B cell (primary cell): ENCODE measurements around the gene SIGLEC5. TPM values are rescaled to one million over a fixed set of nuclear protein-coding genes. Genes with fewer than 3 reads are reported as not detected.

Source experiments
- ATAC-seq: fragments of 200-7000 bp; cut with Tn5 transposase; one replicate; pipeline ENCODE4 v1.10.0; 2021; ENCODE audit warnings: low read depth, mild to moderate bottlenecking, moderate number of reproducible peaks, moderate library complexity
- CTCF ChIA-PET: fragments of 350-600 bp; sonication (Branson Sonifier 250); formaldehyde crosslinking; loops from one replicate; lab custom pipeline; 2021; ENCODE audit warnings: antibody characterized with exemption, inconsistent platforms; lab: Charles Lee
- POLR2A ChIA-PET: fragments of 350-600 bp; sonication (Branson Sonifier 250); formaldehyde crosslinking; loops from one replicate; lab custom pipeline; 2021; ENCODE audit warnings: antibody characterized with exemption; lab: Charles Lee
- DNase-seq: peaks from one replicate; pipeline ENCODE4 v3.0.0; 2013
- H2AFZ ChIP-seq: 2 replicates; pipeline ENCODE4 v1.6.1; 2012; ENCODE audit warnings: mild to moderate bottlenecking, low read depth, low read length; ENCODE audit not compliant: insufficient read depth, poor library complexity, severe bottlenecking
- H3K27ac ChIP-seq, 2 donors: 1 replicate in 1 of 2; 2 replicates in 1 of 2; pipeline ENCODE4 v1.5.1; 2012 to 2013; ENCODE audit warnings: low read length in 2 of 2, mild to moderate bottlenecking in 2 of 2, moderate library complexity in 1 of 2
- H3K27me3 ChIP-seq, 4 experiments: fragments of 200-600 bp in 1 of 4; sonication (generic) in 1 of 4; replicated peaks in 1 of 4; 1 replicate in 2 of 4; 2 replicates in 2 of 4; pipeline versions ENCODE4 v1.6.1 to v1.7.0; 2013 to 2016; ENCODE audit warnings: low read length in 3 of 4, mild to moderate bottlenecking in 2 of 4, mixed read lengths in 1 of 4, moderate library complexity in 1 of 4; ENCODE audit not compliant: insufficient read depth in 4 of 4, control insufficient read depth in 3 of 4; ENCODE audit errors: control extremely low read depth in 1 of 4
- H3K36me3 ChIP-seq, 2 experiments: replicated peaks in 1 of 2; 1 replicate in 1 of 2; 2 replicates in 1 of 2; pipeline versions ENCODE4 v1.6.1 to v1.7.1; 2013; ENCODE audit warnings: low read length in 1 of 2; ENCODE audit not compliant: insufficient read depth in 2 of 2, control insufficient read depth in 1 of 2; ENCODE audit errors: control extremely low read depth in 1 of 2, extremely low read depth in 1 of 2
- H3K4me1 ChIP-seq, 2 donors: fragments of 200-600 bp in 1 of 2; sonication (generic) in 1 of 2; 1 replicate in 1 of 2; 2 replicates in 1 of 2; pipeline versions ENCODE4 v1.5.1 to v1.6.1; 2013 to 2017; ENCODE audit warnings: low read length in 2 of 2; ENCODE audit not compliant: control insufficient read depth in 2 of 2, insufficient read depth in 2 of 2
- H3K4me2 ChIP-seq: replicated peaks from 2 replicates; pipeline ENCODE3; 2012; ENCODE audit warnings: mild to moderate bottlenecking, low read depth, low read length; ENCODE audit not compliant: poor library complexity, severe bottlenecking
- H3K4me3 ChIP-seq, 5 experiments: fragments of 200-600 bp in 1 of 5; sonication (generic) in 1 of 5; 1 replicate in 3 of 5; 2 replicates in 2 of 5; pipeline versions ENCODE4 v1.5.1 to v1.7.0; 2011 to 2016; ENCODE audit warnings: low read length in 4 of 5, mild to moderate bottlenecking in 4 of 5, low read depth in 2 of 5, control low read depth in 1 of 5, moderate library complexity in 1 of 5; ENCODE audit not compliant: insufficient read depth in 1 of 5; ENCODE audit errors: control extremely low read depth in 1 of 5, extremely low read depth in 1 of 5
- H3K79me2 ChIP-seq: fragments of 200-600 bp; sonication (generic); one replicate; pipeline ENCODE4 v1.6.0; 2016; ENCODE audit warnings: low read length; ENCODE audit not compliant: control insufficient read depth, insufficient read depth
- H3K9ac ChIP-seq: fragments of 200-600 bp; sonication (generic); 2 replicates; pipeline ENCODE4 v1.6.1; 2017; ENCODE audit warnings: mild to moderate bottlenecking, low read length, moderate library complexity
- H3K9me3 ChIP-seq, 3 donors: one replicate each; pipeline versions ENCODE4 v1.6.1 to v1.7.1; 2013; ENCODE audit warnings: low read length in 2 of 3; ENCODE audit not compliant: control insufficient read depth in 2 of 3, insufficient read depth in 1 of 3; ENCODE audit errors: control extremely low read depth in 1 of 3
- H4K20me1 ChIP-seq: 2 replicates; pipeline ENCODE4 v1.6.0; 2012; ENCODE audit warnings: mild to moderate bottlenecking, low read length; ENCODE audit not compliant: insufficient read depth, control insufficient read depth, poor library complexity, severe bottlenecking
- H3K27ac Mint-ChIP-seq: one replicate; pipeline ENCODE4 v1.8.0; 2021; ENCODE audit warnings: mixed read lengths
- H3K27me3 Mint-ChIP-seq: one replicate; pipeline ENCODE4 v1.8.0; 2021; ENCODE audit warnings: mixed read lengths
- H3K4me1 Mint-ChIP-seq: one replicate; pipeline ENCODE4 v1.8.0; 2021; ENCODE audit warnings: mixed read lengths
- H3K4me3 Mint-ChIP-seq: one replicate; pipeline ENCODE4 v1.8.0; 2021; ENCODE audit warnings: mixed read lengths
- H3K9me3 Mint-ChIP-seq: one replicate; pipeline ENCODE4 v1.8.0; 2022; ENCODE audit warnings: mixed read lengths; ENCODE audit not compliant: insufficient read depth
- EZH2 ChIP-seq: IDR thresholded peaks from 2 replicates; pipeline ENCODE4 v1.6.1; 2012; ENCODE audit warnings: borderline replicate concordance, low read depth, mild to moderate bottlenecking, moderate library complexity, low read length; ENCODE audit not compliant: insufficient read depth, poor library complexity, severe bottlenecking
- WGBS: methylation state at CpG from one replicate; pipeline ENCODE4 v1.1.5; 2013; ENCODE audit warnings: missing lambda C conversion rate; ENCODE audit not compliant: insufficient coverage; 5-methylcytosine and 5-hydroxymethylcytosine counted together
- intact Hi-C: fragments of 100-400 bp; cut with micrococcal nuclease; formaldehyde crosslinking; loops from one replicate; pipeline ENCODE4 v1.10.0; 2022
- polyA plus RNA-seq: library from polyadenylated mRNA; depleted of rRNA; stranded (reverse); fragments of >200 nt; gene quantifications from 2 replicates; pipeline ENCODE4 v1.2.3, GENCODE V29; 2012
- total RNA-seq, 2 donors: library from RNA; stranded (reverse); fragments of 120-200 nt in 1 of 2; gene quantifications; 1 replicate in 1 of 2; 2 replicates in 1 of 2; pipeline versions ENCODE4 v1.2.3 to v1.2.4, GENCODE V29; 2013 to 2022
- TF ChIP-seq, protein P1 (sequence below): fragments of 200-600 bp; IDR thresholded peaks from one replicate; pipeline ENCODE4 v1.8.0; 2022; ENCODE audit warnings: antibody characterized with exemption, mild to moderate bottlenecking

The SIGLEC5 gene
- total and polyA plus RNA-seq, 2 donors (not counting 1 experiment from before 2014, with no cell fraction given) = 0.84 TPM; not detected in 1

DNA sequence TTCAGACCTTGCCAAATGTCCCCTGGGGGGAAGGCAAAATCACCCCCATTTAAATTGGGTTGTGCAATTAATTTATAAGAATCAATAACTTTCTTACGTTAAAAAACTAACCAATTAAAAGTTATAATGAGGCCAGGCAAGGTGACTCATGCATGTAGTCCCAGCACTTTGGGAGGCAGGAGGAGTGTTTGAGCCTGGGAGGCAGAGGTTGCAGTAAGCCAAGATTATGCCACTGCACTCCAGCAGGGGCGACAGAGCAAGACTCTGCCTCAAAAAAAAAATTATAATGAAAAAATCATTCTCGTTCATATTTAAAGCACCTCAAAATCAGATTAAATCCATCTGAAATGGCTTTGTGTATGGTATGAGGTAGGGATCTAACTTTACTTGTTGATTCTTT is 34.8 kb upstream of the SIGLEC5 start:
- ATAC-seq (no peak), DNase-seq (no peak)
- H3K27ac Mint-ChIP-seq = no peak overlapping the region
- H3K4me1 ChIP-seq = no peaks in the 10 kb centered on the region
- H3K9me3 Mint-ChIP-seq = no peaks in the 10 kb centered on the region
- H3K79me2 ChIP-seq = no peaks in the 10 kb centered on the region
- no peak overlapping the region for H3K27ac ChIP-seq
- intact Hi-C loops = loop anchor here (5.0 kb wide), 1 partner anchor 643 kb away; no protein-coding TSS in a partner anchor
- TF ChIP-seq, protein P1, sequence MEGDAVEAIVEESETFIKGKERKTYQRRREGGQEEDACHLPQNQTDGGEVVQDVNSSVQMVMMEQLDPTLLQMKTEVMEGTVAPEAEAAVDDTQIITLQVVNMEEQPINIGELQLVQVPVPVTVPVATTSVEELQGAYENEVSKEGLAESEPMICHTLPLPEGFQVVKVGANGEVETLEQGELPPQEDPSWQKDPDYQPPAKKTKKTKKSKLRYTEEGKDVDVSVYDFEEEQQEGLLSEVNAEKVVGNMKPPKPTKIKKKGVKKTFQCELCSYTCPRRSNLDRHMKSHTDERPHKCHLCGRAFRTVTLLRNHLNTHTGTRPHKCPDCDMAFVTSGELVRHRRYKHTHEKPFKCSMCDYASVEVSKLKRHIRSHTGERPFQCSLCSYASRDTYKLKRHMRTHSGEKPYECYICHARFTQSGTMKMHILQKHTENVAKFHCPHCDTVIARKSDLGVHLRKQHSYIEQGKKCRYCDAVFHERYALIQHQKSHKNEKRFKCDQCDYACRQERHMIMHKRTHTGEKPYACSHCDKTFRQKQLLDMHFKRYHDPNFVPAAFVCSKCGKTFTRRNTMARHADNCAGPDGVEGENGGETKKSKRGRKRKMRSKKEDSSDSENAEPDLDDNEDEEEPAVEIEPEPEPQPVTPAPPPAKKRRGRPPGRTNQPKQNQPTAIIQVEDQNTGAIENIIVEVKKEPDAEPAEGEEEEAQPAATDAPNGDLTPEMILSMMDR = no peak
- no peak for TF ChIP-seq EZH2
- no peaks in the 10 kb centered on the region for H4K20me1 ChIP-seq
- H3K9ac ChIP-seq = no peak overlapping the region
- H3K27me3 Mint-ChIP-seq = peaks cover 60% of the 10 kb centered on the region
- ChIA-PET POLR2A (no interaction called here), CTCF (interaction anchor here (0.6 to 13.4 kb wide), 3 partner anchors 161 to 329 kb away, joined by 3 to 681 read pairs (median 5); partner anchors contain the start of gene CEACAM18)
- no peaks in the 10 kb centered on the region for H3K36me3 ChIP-seq
- peaks cover 0 to 35% (median 27%) of the 10 kb centered on the region in 4 experiments for H3K27me3 ChIP-seq
- H3K4me2 ChIP-seq = no peak overlapping the region
- WGBS = no CpG with 5 or more reads among the region's 3 CpGs
- no peak overlapping the region for H2AFZ ChIP-seq
- H3K9me3 ChIP-seq = peaks cover 0 to 12% (median 1%) of the 10 kb centered on the region in 3 donors
- H3K4me3 ChIP-seq = no peak overlapping the region
- no peak overlapping the region for H3K4me3 Mint-ChIP-seq
- H3K4me1 Mint-ChIP-seq = no peaks in the 10 kb centered on the region

DNA sequence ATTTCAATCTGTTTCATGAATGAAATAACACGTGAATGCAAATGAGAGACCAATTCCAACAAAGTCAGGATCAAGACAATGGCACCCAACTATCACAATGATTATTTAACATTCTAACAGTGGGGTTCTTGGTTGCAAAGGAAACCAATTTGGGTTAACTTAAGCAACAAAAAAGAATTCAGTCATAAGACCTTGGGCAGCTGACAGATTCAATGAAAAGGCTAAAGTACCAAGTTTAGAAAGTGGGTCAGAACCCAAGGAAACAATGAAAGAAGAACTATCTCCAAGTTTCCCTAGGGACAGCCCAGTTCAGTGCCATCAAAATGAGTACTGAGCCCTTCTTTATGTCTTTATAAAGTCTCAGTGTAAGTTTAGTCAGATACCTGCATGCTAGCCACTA is 33.9 kb upstream of the SIGLEC5 start:
- CTCF ChIA-PET = interaction anchor here (0.6 to 13.4 kb wide), 2 partner anchors 190 to 328 kb away, joined by 5 to 681 read pairs; partner anchors contain the start of gene CEACAM18
- H3K27ac ChIP-seq = no peak overlapping the region
- POLR2A ChIA-PET = no interaction called here
- DNase-seq (no peak), ATAC-seq (no peak)
- peaks cover 0 to 37% (median 26%) of the 10 kb centered on the region in 4 experiments for H3K27me3 ChIP-seq
- TF ChIP-seq, protein P1 = no peak
- no peak for TF ChIP-seq EZH2
- no peak overlapping the region for H3K9ac ChIP-seq
- H3K36me3 ChIP-seq = no peaks in the 10 kb centered on the region
- intact Hi-C loops = loop anchor here (5.0 kb wide), 1 partner anchor 642 kb away; no protein-coding TSS in a partner anchor
- no peaks in the 10 kb centered on the region for H4K20me1 ChIP-seq
- H3K4me3 ChIP-seq = no peak overlapping the region
- no peaks in the 10 kb centered on the region for H3K9me3 Mint-ChIP-seq
- H3K4me1 ChIP-seq = no peaks in the 10 kb centered on the region
- H3K27ac Mint-ChIP-seq = no peak overlapping the region
- no peaks in the 10 kb centered on the region for H3K4me1 Mint-ChIP-seq
- H3K4me3 Mint-ChIP-seq = no peak overlapping the region
- no CpG with 5 or more reads among the region's 1 CpG for WGBS
- peaks cover 55% of the 10 kb centered on the region for H3K27me3 Mint-ChIP-seq
- no peak overlapping the region for H3K4me2 ChIP-seq
- H3K9me3 ChIP-seq = peaks cover 0 to 9% (median 1%) of the 10 kb centered on the region in 3 donors
- H2AFZ ChIP-seq = no peak overlapping the region
- no peaks in the 10 kb centered on the region for H3K79me2 ChIP-seq
